Glomerular endothelial cell (primary cell): ENCODE data around the gene CENPA. TPM values are rescaled to one million over a fixed set of nuclear protein-coding genes. Genes with fewer than 3 reads are reported as not detected.

ENCODE experiments used
- DNase-seq: peaks from one replicate; pipeline ENCODE4 v3.0.0-alpha.2; 2011; ENCODE audit warnings: low read depth, low spot score; ENCODE audit errors: extremely low read depth
- total RNA-seq: library from RNA; depleted of rRNA; stranded (reverse); fragments of >200 nt; gene quantifications from 2 replicates; pipeline ENCODE4 v1.2.3, GENCODE V29; 2015

Gene CENPA
- total RNA-seq, 1 donor from 2014 or later: 4.6 TPM

- no peak for DNase-seq
Measured at GRCh38 chr2:26838121-26838906, 52.5 kb downstream of the CENPA start.

GRCh38 chr2:26840937-26841610 lies 55.2 kb downstream of the CENPA start:
- DNase-seq: no peak

- no peak for DNase-seq
Measured at GRCh38 chr2:26843041-26843440, 57.2 kb downstream of the CENPA start.

Other genes with a start within 250 kb of the CENPA start
- gene CIB4, start 144.7 kb upstream of the CENPA start, total RNA-seq: not detected in 2 replicates
- 0.53 and 1.3 TPM in 2 replicates for gene KCNK3, start 93.3 kb upstream of the CENPA start, total RNA-seq
- 37.2 and 43.4 TPM in 2 replicates for gene SLC35F6, start 21.8 kb upstream of the CENPA start, total RNA-seq
- not detected in 2 replicates for gene DPYSL5, start 62.1 kb downstream of the CENPA start, total RNA-seq
- gene MAPRE3, start 184.6 kb downstream of the CENPA start, total RNA-seq: 5.4 and 7.4 TPM in 2 replicates
- gene TMEM214, start 246.9 kb downstream of the CENPA start, total RNA-seq: 38.6 and 67.7 TPM in 2 replicates